Measurements from ENCODE around the gene DCTN5.
"Not testable (repeated sequence)": the region's sequence is repeated elsewhere in the genome, so short reads cannot be mapped to it uniquely, and the experiment has no call there.

Gene DCTN5

DNA sequence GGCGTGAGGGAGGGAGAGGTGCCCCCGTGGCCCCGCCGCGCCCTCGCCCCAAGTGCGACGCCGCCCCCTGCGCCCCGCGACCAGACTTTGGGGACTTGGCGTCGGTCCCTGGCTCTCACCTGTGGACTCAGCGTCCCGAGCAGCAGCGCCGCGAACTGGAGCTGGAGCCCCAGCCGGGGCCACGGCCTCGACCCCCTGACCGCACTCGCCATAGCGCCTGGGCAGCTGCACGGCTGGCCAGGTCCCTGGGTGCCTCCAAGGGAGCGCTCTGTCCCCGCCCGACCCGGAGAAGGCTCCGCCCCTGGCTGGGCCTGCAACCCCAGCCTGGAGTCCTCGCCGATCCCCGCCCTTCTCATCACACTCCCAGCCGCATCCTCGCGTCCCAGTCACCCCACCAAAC lies 71.7 kb downstream of the DCTN5 start, which contains the start of gene ERN2:
ERN2 (minus strand) TSS at position 247 of the 400 bp plus-strand sequence; CDS start at position 212, 35 bp downstream.
- Histone ChIP-seq H3K27me3 (ENCODE audit: control insufficient read depth in 1 of 2, insufficient read depth in 1 of 2, low read length in 2 of 2) (peaks cover 57 to 63% of the 10 kb centered on the region in 2 experiments), H3K4me1 (ENCODE audit: control insufficient read depth, insufficient read depth, low read depth, low read length) (peaks cover 6% of the 10 kb centered on the region), H4K91ac (ENCODE audit: low read length) (no peak within 1 kb of the TSS), H3K27ac (ENCODE audit: low read length, poor library complexity, severe bottlenecking) (no peak within 1 kb of the TSS), H3K23ac (ENCODE audit: low read length in 2 of 2) (no peak within 1 kb of the TSS), H3K4me3 (ENCODE audit: insufficient read depth in 1 of 2, low read depth in 1 of 2, low read length in 2 of 2) (no peak within 1 kb of the TSS), H3K4ac (ENCODE audit: low read depth in 1 of 2, low read length in 2 of 2) (no peak within 1 kb of the TSS), H3K36me3 (ENCODE audit: control insufficient read depth in 1 of 2, insufficient read depth in 2 of 2, low read depth in 1 of 2, low read length in 2 of 2) (no peaks in the 10 kb centered on the region), H2AK5ac (ENCODE audit: low read length, severe bottlenecking) (no peak within 1 kb of the TSS), H3K14ac (ENCODE audit: low read length in 2 of 2) (no peak within 1 kb of the TSS), H2BK12ac (ENCODE audit: low read length in 2 of 2) (no peak within 1 kb of the TSS), H2BK15ac (ENCODE audit: low read depth, poor library complexity, severe bottlenecking) (no peak within 1 kb of the TSS), H2AFZ (ENCODE audit: low read depth, low read length) (no peak within 1 kb of the TSS), H3K18ac (ENCODE audit: low read depth in 1 of 2, low read length in 2 of 2) (no peak within 1 kb of the TSS), H4K8ac (ENCODE audit: low read length) (no peak within 1 kb of the TSS), H2BK120ac (ENCODE audit: low read depth, low read length) (no peak within 1 kb of the TSS), H3K79me1 (replicated peaks; ENCODE audit: low read length, poor library complexity, severe bottlenecking) (no peaks in the 10 kb centered on the region), H3K9me3 (ENCODE audit: control insufficient read depth, low read length) (peaks cover 24% of the 10 kb centered on the region), H2BK5ac (ENCODE audit: low read depth, low read length, poor library complexity, severe bottlenecking) (no peak within 1 kb of the TSS), H3K9ac (ENCODE audit: low read length) (no peak within 1 kb of the TSS), H3K4me2 (ENCODE audit: low read length, poor library complexity, severe bottlenecking) (no peak within 1 kb of the TSS)
- 8% methylated on average over 30 of the region's 37 CpGs for WGBS
- DNase-seq, result no peak

DNA sequence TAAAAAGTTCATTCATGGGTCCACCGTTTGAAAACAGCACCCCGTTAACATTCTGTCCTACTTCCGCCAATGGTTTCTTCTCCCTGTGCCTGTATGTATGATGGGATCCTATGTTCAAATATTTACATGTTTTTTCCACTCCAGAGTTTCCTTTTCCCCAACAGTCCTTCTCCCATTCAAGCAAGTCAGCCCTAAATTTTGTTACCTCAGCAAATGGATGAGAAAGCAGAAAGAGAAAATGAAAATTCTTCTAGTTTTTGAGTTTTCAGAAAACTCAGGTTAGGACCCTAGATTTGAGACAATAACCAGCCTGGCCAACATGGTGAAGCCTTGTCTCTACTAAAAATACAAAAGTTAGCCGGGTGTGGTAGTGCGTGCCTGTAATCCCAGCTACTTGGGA lies 75.2 kb downstream of the DCTN5 start:
- H2BK120ac ChIP-seq (ENCODE audit: low read depth, low read length), result no peak overlapping the region
- 85% methylated on average over 2 of the region's 5 CpGs for WGBS

DNA sequence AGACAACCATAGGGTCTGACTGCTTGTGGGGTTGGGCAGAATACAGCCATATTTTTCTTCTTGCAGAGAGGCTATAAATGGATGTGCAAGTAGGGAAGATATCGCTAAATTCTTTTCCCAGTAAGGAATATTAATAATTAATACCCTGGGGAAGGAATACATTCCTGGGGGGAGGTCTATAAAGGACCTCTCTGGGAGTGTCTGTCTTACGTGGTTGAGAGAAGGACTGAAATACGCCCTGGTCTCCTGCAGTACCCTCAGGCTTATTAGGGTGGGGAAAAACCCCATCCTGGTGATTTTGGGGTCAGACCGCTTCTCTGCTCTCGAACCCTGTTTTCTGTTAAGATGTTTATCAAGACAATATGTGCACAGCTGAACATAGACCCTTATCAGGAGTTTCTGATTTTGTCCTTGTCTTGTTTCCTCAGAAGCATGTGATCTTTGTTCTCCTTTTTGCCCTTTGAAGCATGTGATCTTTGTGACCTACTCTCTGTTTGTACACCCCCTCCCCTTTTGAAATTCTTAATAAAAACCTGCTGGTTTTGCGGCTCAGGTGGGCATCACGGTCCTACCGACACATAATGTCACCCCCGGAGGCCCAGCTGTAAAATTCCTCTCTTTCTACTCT lies 81.5 kb downstream of the DCTN5 start:
- not testable (repeated sequence) for DNase-seq

More for the DNA sequence above, 75.2 kb downstream of the DCTN5 start:
- Histone ChIP-seq H3K9ac (ENCODE audit: low read length) (no peak overlapping the region), H2BK12ac (ENCODE audit: low read length in 2 of 2) (no peak overlapping the region), H3K18ac (ENCODE audit: low read depth in 1 of 2, low read length in 2 of 2) (no peak overlapping the region), H3K14ac (ENCODE audit: low read length in 2 of 2) (no peak overlapping the region), H2AFZ (ENCODE audit: low read depth, low read length) (no peak overlapping the region), H4K8ac (ENCODE audit: low read length) (no peak overlapping the region), H2BK5ac (ENCODE audit: low read depth, low read length, poor library complexity, severe bottlenecking) (no peak overlapping the region), H3K23ac (ENCODE audit: low read length in 2 of 2) (no peak overlapping the region), H3K9me3 (ENCODE audit: control insufficient read depth, low read length) (no peaks in the 10 kb centered on the region), H3K27ac (ENCODE audit: low read length, poor library complexity, severe bottlenecking) (no peak overlapping the region), H4K91ac (ENCODE audit: low read length) (no peak overlapping the region), H2BK15ac (ENCODE audit: low read depth, poor library complexity, severe bottlenecking) (no peak overlapping the region), H3K4me2 (ENCODE audit: low read length, poor library complexity, severe bottlenecking) (no peak overlapping the region), H3K4me1 (ENCODE audit: control insufficient read depth, insufficient read depth, low read depth, low read length) (peaks cover 6% of the 10 kb centered on the region), H3K27me3 (ENCODE audit: control insufficient read depth in 1 of 2, insufficient read depth in 1 of 2, low read length in 2 of 2) (peaks cover 34 to 44% of the 10 kb centered on the region in 2 experiments), H3K79me1 (replicated peaks; ENCODE audit: low read length, poor library complexity, severe bottlenecking) (no peaks in the 10 kb centered on the region), H2AK5ac (ENCODE audit: low read length, severe bottlenecking) (no peak overlapping the region), H3K4me3 (ENCODE audit: insufficient read depth in 1 of 2, low read depth in 1 of 2, low read length in 2 of 2) (no peak overlapping the region), H3K36me3 (ENCODE audit: control insufficient read depth in 1 of 2, insufficient read depth in 2 of 2, low read depth in 1 of 2, low read length in 2 of 2) (no peaks in the 10 kb centered on the region), H3K4ac (ENCODE audit: low read depth in 1 of 2, low read length in 2 of 2) (no peak overlapping the region)
- DNase-seq, result no peak

DNA sequence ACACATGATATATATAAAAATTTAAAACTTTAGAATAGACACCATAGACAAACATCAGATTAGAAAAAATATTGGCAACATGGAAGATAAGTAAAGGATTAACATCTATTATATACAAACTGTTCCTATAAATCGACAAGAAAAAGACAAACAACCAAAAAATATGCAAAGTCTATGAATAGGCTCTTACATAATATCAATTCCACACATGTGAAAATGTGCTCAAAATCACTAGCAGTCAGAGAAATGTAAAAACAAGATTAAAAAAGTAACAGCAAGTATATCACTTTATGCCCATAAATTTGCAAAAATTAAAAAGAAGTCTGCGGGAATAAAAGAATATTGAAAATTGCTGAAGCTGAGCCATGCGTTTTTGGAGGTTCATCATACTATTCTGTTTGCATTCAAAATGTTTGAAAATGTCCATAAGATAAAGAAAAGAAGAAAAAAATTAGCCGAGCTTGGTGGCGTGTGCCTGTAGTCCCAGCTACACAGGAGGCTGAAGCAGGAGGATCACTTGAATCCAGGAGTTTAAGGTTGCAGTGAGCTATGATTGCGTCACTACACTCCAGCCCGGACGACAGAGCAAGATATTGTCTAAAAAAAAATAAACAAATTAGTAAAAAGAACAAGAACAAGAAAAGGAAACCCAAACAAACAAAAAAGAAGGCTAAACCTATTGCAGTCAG lies 83.0 kb downstream of the DCTN5 start:
- Histone ChIP-seq H3K18ac (ENCODE audit: low read depth in 1 of 2, low read length in 2 of 2) (no peak overlapping the region), H3K4me2 (ENCODE audit: low read length, poor library complexity, severe bottlenecking) (no peak overlapping the region), H4K8ac (ENCODE audit: low read length) (no peak overlapping the region), H2BK15ac (ENCODE audit: low read depth, poor library complexity, severe bottlenecking) (no peak overlapping the region), H4K91ac (ENCODE audit: low read length) (no peak overlapping the region), H3K36me3 (ENCODE audit: control insufficient read depth in 1 of 2, insufficient read depth in 2 of 2, low read depth in 1 of 2, low read length in 2 of 2) (no peaks in the 10 kb centered on the region), H3K14ac (ENCODE audit: low read length in 2 of 2) (no peak overlapping the region), H3K4me3 (ENCODE audit: insufficient read depth in 1 of 2, low read depth in 1 of 2, low read length in 2 of 2) (no peak overlapping the region), H2BK120ac (ENCODE audit: low read depth, low read length) (no peak overlapping the region), H3K23ac (ENCODE audit: low read length in 2 of 2) (no peak overlapping the region), H2BK5ac (ENCODE audit: low read depth, low read length, poor library complexity, severe bottlenecking) (no peak overlapping the region), H3K9ac (ENCODE audit: low read length) (no peak overlapping the region), H3K27me3 (ENCODE audit: control insufficient read depth in 1 of 2, insufficient read depth in 1 of 2, low read length in 2 of 2) (peaks cover 0 to under 1% of the 10 kb centered on the region in 2 experiments), H3K79me1 (replicated peaks; ENCODE audit: low read length, poor library complexity, severe bottlenecking) (no peaks in the 10 kb centered on the region), H3K9me3 (ENCODE audit: control insufficient read depth, low read length) (no peaks in the 10 kb centered on the region), H3K27ac (ENCODE audit: low read length, poor library complexity, severe bottlenecking) (no peak overlapping the region), H2AFZ (ENCODE audit: low read depth, low read length) (no peak overlapping the region), H3K4me1 (ENCODE audit: control insufficient read depth, insufficient read depth, low read depth, low read length) (no peaks in the 10 kb centered on the region), H2BK12ac (ENCODE audit: low read length in 2 of 2) (no peak overlapping the region), H2AK5ac (ENCODE audit: low read length, severe bottlenecking) (no peak overlapping the region), H3K4ac (ENCODE audit: low read depth in 1 of 2, low read length in 2 of 2) (no peak overlapping the region)
- no peak for DNase-seq
- 84% methylated on average over 4 of the region's 8 CpGs for WGBS

More for the DNA sequence above, 81.5 kb downstream of the DCTN5 start:
- not testable (repeated sequence) for H3K36me3 ChIP-seq (ENCODE audit: control insufficient read depth in 1 of 2, insufficient read depth in 2 of 2, low read depth in 1 of 2, low read length in 2 of 2); H2BK12ac ChIP-seq (ENCODE audit: low read length in 2 of 2); H2BK5ac ChIP-seq (ENCODE audit: low read depth, low read length, poor library complexity, severe bottlenecking); H3K18ac ChIP-seq (ENCODE audit: low read depth in 1 of 2, low read length in 2 of 2); H3K23ac ChIP-seq (ENCODE audit: low read length in 2 of 2); H3K4me2 ChIP-seq (ENCODE audit: low read length, poor library complexity, severe bottlenecking); H3K79me1 ChIP-seq (replicated peaks; ENCODE audit: low read length, poor library complexity, severe bottlenecking); H4K8ac ChIP-seq (ENCODE audit: low read length); H3K9me3 ChIP-seq (ENCODE audit: control insufficient read depth, low read length); H3K27ac ChIP-seq (ENCODE audit: low read length, poor library complexity, severe bottlenecking); H3K4ac ChIP-seq (ENCODE audit: low read depth in 1 of 2, low read length in 2 of 2); H3K9ac ChIP-seq (ENCODE audit: low read length); H4K91ac ChIP-seq (ENCODE audit: low read length); H3K27me3 ChIP-seq (ENCODE audit: control insufficient read depth in 1 of 2, insufficient read depth in 1 of 2, low read length in 2 of 2); H2BK15ac ChIP-seq (ENCODE audit: low read depth, poor library complexity, severe bottlenecking); H2AFZ ChIP-seq (ENCODE audit: low read depth, low read length); H2BK120ac ChIP-seq (ENCODE audit: low read depth, low read length); H2AK5ac ChIP-seq (ENCODE audit: low read length, severe bottlenecking); H3K4me1 ChIP-seq (ENCODE audit: control insufficient read depth, insufficient read depth, low read depth, low read length); H3K14ac ChIP-seq (ENCODE audit: low read length in 2 of 2); H3K4me3 ChIP-seq (ENCODE audit: insufficient read depth in 1 of 2, low read depth in 1 of 2, low read length in 2 of 2)
- 88% methylated on average over 7 of the region's 9 CpGs for WGBS

All from mesenchymal stem cell (in vitro differentiated cells and primary cell).